Liver (tissue), 9 donors: Measurements from ENCODE around the gene ITIH6. TPM values are rescaled to one million over a fixed set of nuclear protein-coding genes. Genes with fewer than 3 reads are reported as not detected.

Source experiments
- DNase-seq: peaks from one replicate; pipeline ENCODE4 v3.0.0-alpha.2; 2017; ENCODE audit warnings: low spot score
- H3K27ac ChIP-seq, 2 donors: one replicate each; pipeline ENCODE4 v1.7.0; 2013; ENCODE audit warnings: inconsistent platforms in 2 of 2, low read length in 2 of 2, control low read depth in 1 of 2, low read depth in 1 of 2, mild to moderate bottlenecking in 1 of 2
- H3K27me3 ChIP-seq, 4 donors: one replicate each; pipeline versions ENCODE4 v1.6.1 to v1.7.0; 2013; ENCODE audit warnings: low read length in 3 of 4, inconsistent platforms in 1 of 4, mild to moderate bottlenecking in 1 of 4, moderate library complexity in 1 of 4; ENCODE audit not compliant: control insufficient read depth in 4 of 4, insufficient read depth in 4 of 4
- H3K36me3 ChIP-seq, 4 donors: one replicate each; pipeline versions ENCODE4 v1.6.1 to v1.7.0; 2013; ENCODE audit warnings: low read length in 3 of 4, mild to moderate bottlenecking in 3 of 4, low read depth in 1 of 4, moderate library complexity in 1 of 4; ENCODE audit not compliant: control insufficient read depth in 4 of 4, insufficient read depth in 3 of 4
- H3K4me1 ChIP-seq, 4 donors: one replicate each; pipeline versions ENCODE4 v1.6.1 to v1.7.0; 2013; ENCODE audit warnings: low read length in 3 of 4, mild to moderate bottlenecking in 3 of 4, moderate library complexity in 1 of 4; ENCODE audit not compliant: control insufficient read depth in 4 of 4, insufficient read depth in 4 of 4
- H3K4me3 ChIP-seq, 3 donors: one replicate each; pipeline versions ENCODE4 v1.6.1 to v1.7.0; 2013; ENCODE audit warnings: low read length in 3 of 3, control low read depth in 1 of 3, low read depth in 1 of 3, mild to moderate bottlenecking in 1 of 3
- H3K9ac ChIP-seq, 2 donors: one replicate each; pipeline ENCODE4 v1.7.0; 2013; ENCODE audit warnings: low read length in 2 of 2, mild to moderate bottlenecking in 2 of 2, moderate library complexity in 2 of 2, control low read depth in 1 of 2, low read depth in 1 of 2
- H3K9me3 ChIP-seq, 4 donors: one replicate each; pipeline versions ENCODE4 v1.6.1 to v1.7.0; 2013; ENCODE audit warnings: low read length in 3 of 4; ENCODE audit not compliant: control insufficient read depth in 4 of 4
- EGR1 ChIP-seq, 2 donors: IDR thresholded peaks; 2 replicates each; pipeline ENCODE4 v1.6.1; 2016 to 2018; ENCODE audit warnings: antibody characterized with exemption in 2 of 2, low read depth in 2 of 2
- FOXA1 ChIP-seq: IDR thresholded peaks from 2 replicates; pipeline ENCODE4 v1.6.1; 2016; ENCODE audit warnings: antibody characterized with exemption
- FOXA2 ChIP-seq: IDR thresholded peaks from 2 replicates; pipeline ENCODE4 v1.6.1; 2016; ENCODE audit warnings: antibody characterized with exemption
- GABPA ChIP-seq, 2 donors: IDR thresholded peaks in 1 of 2; conservative IDR thresholded peaks in 1 of 2; 2 replicates each; pipeline ENCODE4 v1.6.1; 2016; ENCODE audit warnings: antibody characterized with exemption in 2 of 2, mild to moderate bottlenecking in 1 of 2, moderate library complexity in 1 of 2
- HNF4A ChIP-seq, 2 donors: conservative IDR thresholded peaks; 2 replicates each; pipeline ENCODE4 v1.6.1; 2016; ENCODE audit warnings: antibody characterized with exemption in 2 of 2, mild to moderate bottlenecking in 2 of 2
- HNF4G ChIP-seq: IDR thresholded peaks from 2 replicates; pipeline ENCODE4 v1.6.1; 2016; ENCODE audit warnings: antibody characterized with exemption
- JUND ChIP-seq, 2 donors: IDR thresholded peaks; 2 replicates each; pipeline ENCODE4 v1.6.1; 2016; ENCODE audit warnings: antibody characterized with exemption in 2 of 2
- NR2F2 ChIP-seq: IDR thresholded peaks from 2 replicates; pipeline ENCODE4 v1.6.1; 2016; ENCODE audit warnings: antibody characterized with exemption
- RAD21 ChIP-seq, 2 donors: IDR thresholded peaks; 2 replicates each; pipeline ENCODE4 v1.6.1; 2016; ENCODE audit warnings: antibody characterized with exemption in 2 of 2, mild to moderate bottlenecking in 2 of 2
- SP1 ChIP-seq: IDR thresholded peaks from 2 replicates; pipeline ENCODE4 v1.6.1; 2018; ENCODE audit warnings: antibody characterized with exemption, mild to moderate bottlenecking
- TAF1 ChIP-seq: conservative IDR thresholded peaks from 2 replicates; pipeline ENCODE4 v1.6.1; 2016; ENCODE audit warnings: antibody characterized with exemption, mild to moderate bottlenecking
- YY1 ChIP-seq: IDR thresholded peaks from 2 replicates; pipeline ENCODE4 v1.6.1; 2016; ENCODE audit warnings: antibody characterized with exemption, mild to moderate bottlenecking
- WGBS: extraction: QIAGEN DNeasy Blood & Tissue Kit; methylation state at CpG from one replicate; pipeline ENCODE4 v1.1.7; 2013; 5-methylcytosine and 5-hydroxymethylcytosine counted together
- polyA plus RNA-seq, 2 donors: library from polyadenylated mRNA; stranded (reverse) in 1 of 2; unstranded in 1 of 2; fragments of 200-250 nt in 1 of 2; fragments of >200 nt in 1 of 2; fragmentation: Nextera tagmentation in 1 of 2; extraction: Ambion mirVana in 1 of 2; gene quantifications; one replicate each; pipeline versions ENCODE4 v1.2.1 to v1.2.3, GENCODE V29; 2013 to 2015
- total RNA-seq, 2 donors: library from RNA; depleted of rRNA; stranded (reverse); fragments of >200 nt; gene quantifications; one replicate each; pipeline ENCODE4 v1.2.3, GENCODE V29; 2014
- TF ChIP-seq, protein P1 (sequence below): fragments of 150-350 bp; IDR thresholded peaks from 2 replicates; pipeline ENCODE4 v1.5.1; 2017; ENCODE audit warnings: improper control_type of control experiment, low read depth, low read length; ENCODE audit not compliant: missing input control
- TF ChIP-seq, protein P2 (sequence below): IDR thresholded peaks from 2 replicates; pipeline ENCODE4 v1.6.1; 2016; ENCODE audit warnings: antibody characterized with exemption
- TF ChIP-seq, protein P3 (sequence below): IDR thresholded peaks from 2 replicates; pipeline ENCODE4 v1.6.1; 2016; ENCODE audit warnings: antibody characterized with exemption, mild to moderate bottlenecking
- TF ChIP-seq, protein P4 (sequence below): IDR thresholded peaks from 2 replicates; pipeline ENCODE4 v1.6.1; 2016; ENCODE audit warnings: antibody characterized with exemption
- TF ChIP-seq, protein P5 (sequence below): IDR thresholded peaks from 2 replicates; pipeline ENCODE4 v1.6.1; 2016; ENCODE audit warnings: antibody characterized with exemption
- donor health status: healthy.
- donor health status: healthy.
- donor health status: healthy.
- donor health status: healthy.
- donor health status: healthy.

Gene ITIH6
- total and polyA plus RNA-seq, 4 donors: not detected

DNA sequence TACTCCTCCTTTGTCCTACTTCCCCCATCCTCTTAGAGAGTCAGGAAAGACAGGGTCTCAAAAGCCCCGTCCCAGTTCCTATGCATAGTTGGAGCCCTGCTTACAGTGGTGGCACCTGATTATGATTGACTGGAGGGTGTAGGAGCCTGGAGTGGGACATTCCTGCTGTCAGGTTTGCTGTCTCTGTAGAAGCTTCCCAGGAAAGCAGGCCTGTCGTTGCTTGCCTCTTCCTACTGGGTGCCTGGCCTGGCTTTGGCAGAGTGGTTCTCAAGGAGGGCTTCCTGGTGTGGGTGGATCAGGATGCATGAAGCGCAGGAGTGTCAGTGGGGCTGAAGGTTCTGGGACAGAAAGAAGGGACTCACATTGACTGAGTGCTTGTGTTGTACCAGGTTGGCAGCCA, 14.3 kb upstream of the ITIH6 start:
- Histone ChIP-seq H3K27me3 (peaks cover 0 to 3% (median 0%) of the 10 kb centered on the region in 4 donors), H3K9me3 (no peaks in the 10 kb centered on the region), H3K9ac (no peak overlapping the region), H3K27ac (no peak overlapping the region), H3K4me3 (no peak overlapping the region), H3K4me1 (peaks cover 4 to 8% (median 7%) of the 10 kb centered on the region in 4 donors), H3K36me3 (peaks cover 6 to 42% (median 26%) of the 10 kb centered on the region in 4 donors)
- WGBS: 93% methylated on average over 3 of the region's 3 CpGs
- DNase-seq: no peak
- TF ChIP-seq HNF4G: no peak
- no peak for TF ChIP-seq YY1
- TF ChIP-seq, protein P1, sequence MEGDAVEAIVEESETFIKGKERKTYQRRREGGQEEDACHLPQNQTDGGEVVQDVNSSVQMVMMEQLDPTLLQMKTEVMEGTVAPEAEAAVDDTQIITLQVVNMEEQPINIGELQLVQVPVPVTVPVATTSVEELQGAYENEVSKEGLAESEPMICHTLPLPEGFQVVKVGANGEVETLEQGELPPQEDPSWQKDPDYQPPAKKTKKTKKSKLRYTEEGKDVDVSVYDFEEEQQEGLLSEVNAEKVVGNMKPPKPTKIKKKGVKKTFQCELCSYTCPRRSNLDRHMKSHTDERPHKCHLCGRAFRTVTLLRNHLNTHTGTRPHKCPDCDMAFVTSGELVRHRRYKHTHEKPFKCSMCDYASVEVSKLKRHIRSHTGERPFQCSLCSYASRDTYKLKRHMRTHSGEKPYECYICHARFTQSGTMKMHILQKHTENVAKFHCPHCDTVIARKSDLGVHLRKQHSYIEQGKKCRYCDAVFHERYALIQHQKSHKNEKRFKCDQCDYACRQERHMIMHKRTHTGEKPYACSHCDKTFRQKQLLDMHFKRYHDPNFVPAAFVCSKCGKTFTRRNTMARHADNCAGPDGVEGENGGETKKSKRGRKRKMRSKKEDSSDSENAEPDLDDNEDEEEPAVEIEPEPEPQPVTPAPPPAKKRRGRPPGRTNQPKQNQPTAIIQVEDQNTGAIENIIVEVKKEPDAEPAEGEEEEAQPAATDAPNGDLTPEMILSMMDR: no peak
- TF ChIP-seq, protein P2, sequence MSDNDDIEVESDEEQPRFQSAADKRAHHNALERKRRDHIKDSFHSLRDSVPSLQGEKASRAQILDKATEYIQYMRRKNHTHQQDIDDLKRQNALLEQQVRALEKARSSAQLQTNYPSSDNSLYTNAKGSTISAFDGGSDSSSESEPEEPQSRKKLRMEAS: no peak
- no peak for TF ChIP-seq NR2F2
- TF ChIP-seq JUND (IDR thresholded peaks at IDR 0.05): no peak
- TF ChIP-seq EGR1 (IDR thresholded peaks at IDR 0.05; ENCODE audit: low read depth in 2 of 2): no peak
- TF ChIP-seq RAD21 (IDR thresholded peaks at IDR 0.05): no peak
- TF ChIP-seq SP1: no peak
- TF ChIP-seq FOXA2: no peak
- TF ChIP-seq, protein P3, sequence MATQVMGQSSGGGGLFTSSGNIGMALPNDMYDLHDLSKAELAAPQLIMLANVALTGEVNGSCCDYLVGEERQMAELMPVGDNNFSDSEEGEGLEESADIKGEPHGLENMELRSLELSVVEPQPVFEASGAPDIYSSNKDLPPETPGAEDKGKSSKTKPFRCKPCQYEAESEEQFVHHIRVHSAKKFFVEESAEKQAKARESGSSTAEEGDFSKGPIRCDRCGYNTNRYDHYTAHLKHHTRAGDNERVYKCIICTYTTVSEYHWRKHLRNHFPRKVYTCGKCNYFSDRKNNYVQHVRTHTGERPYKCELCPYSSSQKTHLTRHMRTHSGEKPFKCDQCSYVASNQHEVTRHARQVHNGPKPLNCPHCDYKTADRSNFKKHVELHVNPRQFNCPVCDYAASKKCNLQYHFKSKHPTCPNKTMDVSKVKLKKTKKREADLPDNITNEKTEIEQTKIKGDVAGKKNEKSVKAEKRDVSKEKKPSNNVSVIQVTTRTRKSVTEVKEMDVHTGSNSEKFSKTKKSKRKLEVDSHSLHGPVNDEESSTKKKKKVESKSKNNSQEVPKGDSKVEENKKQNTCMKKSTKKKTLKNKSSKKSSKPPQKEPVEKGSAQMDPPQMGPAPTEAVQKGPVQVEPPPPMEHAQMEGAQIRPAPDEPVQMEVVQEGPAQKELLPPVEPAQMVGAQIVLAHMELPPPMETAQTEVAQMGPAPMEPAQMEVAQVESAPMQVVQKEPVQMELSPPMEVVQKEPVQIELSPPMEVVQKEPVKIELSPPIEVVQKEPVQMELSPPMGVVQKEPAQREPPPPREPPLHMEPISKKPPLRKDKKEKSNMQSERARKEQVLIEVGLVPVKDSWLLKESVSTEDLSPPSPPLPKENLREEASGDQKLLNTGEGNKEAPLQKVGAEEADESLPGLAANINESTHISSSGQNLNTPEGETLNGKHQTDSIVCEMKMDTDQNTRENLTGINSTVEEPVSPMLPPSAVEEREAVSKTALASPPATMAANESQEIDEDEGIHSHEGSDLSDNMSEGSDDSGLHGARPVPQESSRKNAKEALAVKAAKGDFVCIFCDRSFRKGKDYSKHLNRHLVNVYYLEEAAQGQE: no peak
- TF ChIP-seq, protein P4, sequence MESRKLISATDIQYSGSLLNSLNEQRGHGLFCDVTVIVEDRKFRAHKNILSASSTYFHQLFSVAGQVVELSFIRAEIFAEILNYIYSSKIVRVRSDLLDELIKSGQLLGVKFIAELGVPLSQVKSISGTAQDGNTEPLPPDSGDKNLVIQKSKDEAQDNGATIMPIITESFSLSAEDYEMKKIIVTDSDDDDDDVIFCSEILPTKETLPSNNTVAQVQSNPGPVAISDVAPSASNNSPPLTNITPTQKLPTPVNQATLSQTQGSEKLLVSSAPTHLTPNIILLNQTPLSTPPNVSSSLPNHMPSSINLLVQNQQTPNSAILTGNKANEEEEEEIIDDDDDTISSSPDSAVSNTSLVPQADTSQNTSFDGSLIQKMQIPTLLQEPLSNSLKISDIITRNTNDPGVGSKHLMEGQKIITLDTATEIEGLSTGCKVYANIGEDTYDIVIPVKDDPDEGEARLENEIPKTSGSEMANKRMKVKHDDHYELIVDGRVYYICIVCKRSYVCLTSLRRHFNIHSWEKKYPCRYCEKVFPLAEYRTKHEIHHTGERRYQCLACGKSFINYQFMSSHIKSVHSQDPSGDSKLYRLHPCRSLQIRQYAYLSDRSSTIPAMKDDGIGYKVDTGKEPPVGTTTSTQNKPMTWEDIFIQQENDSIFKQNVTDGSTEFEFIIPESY: no peak
- TF ChIP-seq, protein P5, sequence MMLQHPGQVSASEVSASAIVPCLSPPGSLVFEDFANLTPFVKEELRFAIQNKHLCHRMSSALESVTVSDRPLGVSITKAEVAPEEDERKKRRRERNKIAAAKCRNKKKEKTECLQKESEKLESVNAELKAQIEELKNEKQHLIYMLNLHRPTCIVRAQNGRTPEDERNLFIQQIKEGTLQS: no peak

DNA sequence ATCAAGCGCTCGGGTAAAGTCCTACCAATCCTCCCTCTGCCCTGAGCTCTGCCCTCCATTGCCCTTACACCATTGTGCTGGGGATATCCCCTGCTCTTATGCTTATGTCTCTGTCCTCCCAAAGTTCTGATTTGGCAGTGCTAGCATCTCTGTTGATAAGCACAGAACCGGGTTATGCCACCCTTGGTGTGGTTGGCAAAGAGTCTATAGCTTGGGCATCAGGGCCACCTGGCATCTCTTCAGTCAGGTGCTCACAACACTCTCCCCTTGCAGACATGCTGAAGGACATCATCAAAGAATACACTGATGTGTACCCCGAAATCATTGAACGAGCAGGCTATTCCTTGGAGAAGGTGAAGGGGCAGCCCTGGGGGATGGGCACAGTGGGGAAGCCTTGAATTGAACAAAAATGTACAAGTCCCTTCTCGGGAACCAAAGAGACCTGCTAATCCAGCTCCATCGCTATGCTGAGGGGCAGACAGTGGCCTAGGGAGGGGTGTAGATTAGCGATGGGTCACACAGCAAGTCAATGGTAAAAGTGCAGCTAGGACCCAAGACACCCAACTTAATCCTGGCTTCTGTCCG, 13.3 kb upstream of the ITIH6 start:
- 96% methylated on average over 9 of the region's 9 CpGs for WGBS
- Histone ChIP-seq H3K27me3 (peaks cover 0 to 3% (median 0%) of the 10 kb centered on the region in 4 donors), H3K9ac (no peak overlapping the region), H3K9me3 (no peaks in the 10 kb centered on the region), H3K27ac (no peak overlapping the region), H3K36me3 (peaks cover 6 to 42% (median 26%) of the 10 kb centered on the region in 4 donors), H3K4me3 (no peak overlapping the region), H3K4me1 (peaks cover 4 to 8% (median 7%) of the 10 kb centered on the region in 4 donors)
- no peak for DNase-seq
- TF ChIP-seq RAD21 (IDR thresholded peaks at IDR 0.05): no peak
- TF ChIP-seq HNF4A (conservative IDR thresholded peaks at IDR 0.05): no peak
- TF ChIP-seq, protein P5: no peak
- TF ChIP-seq FOXA1: no peak
- TF ChIP-seq, protein P4: no peak
- TF ChIP-seq FOXA2: no peak
- TF ChIP-seq TAF1: no peak
- no peak for TF ChIP-seq GABPA (IDR thresholded peaks at IDR 0.05 in 1 of 2, conservative IDR thresholded peaks at IDR 0.05 in 1 of 2)
- TF ChIP-seq, protein P3: no peak
- no peak for TF ChIP-seq SP1
- no peak for TF ChIP-seq YY1
- no peak for TF ChIP-seq JUND (IDR thresholded peaks at IDR 0.05)
- TF ChIP-seq EGR1 (IDR thresholded peaks at IDR 0.05; ENCODE audit: low read depth in 2 of 2): no peak
